ENCODE measurements around the gene LPIN3. TPM values are rescaled to one million over a fixed set of nuclear protein-coding genes. Genes with fewer than 3 reads are reported as not detected.

The LPIN3 gene
- total RNA-seq, 1 donor from 2014 or later, result 0.77 TPM

DNA sequence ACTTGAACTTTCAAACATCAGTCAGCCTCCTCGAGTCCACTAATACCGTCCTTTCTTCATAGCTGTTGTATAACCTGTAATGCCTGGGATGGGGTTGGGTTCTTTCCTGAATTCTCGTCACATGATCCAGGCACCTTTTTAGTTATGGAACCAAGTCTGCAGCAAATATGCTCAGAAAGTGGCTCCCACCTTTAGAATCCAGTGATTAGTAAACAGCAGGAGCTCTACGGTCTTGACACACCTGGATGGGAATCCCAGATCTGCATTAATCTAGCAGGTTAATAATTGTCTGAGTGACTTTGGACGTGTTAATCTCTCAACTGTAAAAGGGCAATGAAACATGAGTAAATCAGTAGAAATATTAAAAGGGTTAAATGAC is 22.4 kb upstream of the LPIN3 start:
- no peak for DNase-seq (ENCODE audit: low read depth in 2 of 2)

DNA sequence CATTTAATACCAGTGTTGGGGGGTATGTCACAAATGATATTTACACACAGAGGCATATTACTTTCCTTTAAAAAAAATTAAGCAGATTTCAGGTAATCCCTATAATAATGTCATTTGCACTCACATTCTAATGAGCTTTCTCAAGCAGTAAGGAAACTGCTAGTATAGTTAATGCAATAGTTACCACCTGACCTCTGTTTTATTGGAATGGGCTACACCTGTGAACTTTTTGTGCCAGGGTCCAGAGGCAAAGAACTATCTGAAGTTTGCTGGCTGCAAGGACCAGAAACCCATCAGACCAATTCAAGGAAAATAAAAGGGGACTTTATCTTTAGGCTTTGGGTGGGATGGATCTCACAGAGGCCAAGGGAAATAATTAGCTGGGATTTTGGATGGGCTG is 20.2 kb upstream of the LPIN3 start:
- no peak for DNase-seq (ENCODE audit: low read depth in 2 of 2)

DNA sequence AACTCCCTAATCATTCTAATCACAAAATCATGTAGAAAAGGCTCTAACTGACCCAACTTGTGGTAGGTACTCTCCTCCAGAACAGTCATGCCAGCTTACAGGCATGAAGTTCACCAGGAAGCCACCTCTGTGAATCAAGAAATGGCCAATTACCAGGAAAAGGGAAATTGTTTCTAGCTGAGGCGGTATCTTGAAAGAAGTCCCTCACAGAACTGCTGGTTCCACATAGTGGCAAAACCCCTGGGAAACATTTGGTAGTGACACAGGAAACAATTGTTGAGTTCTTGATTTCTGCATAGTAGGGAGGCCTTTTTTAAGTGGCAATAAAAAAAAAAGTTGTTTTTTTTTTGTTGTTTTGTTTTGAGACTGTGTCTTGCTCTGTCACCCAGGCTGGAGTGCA is 19.6 kb upstream of the LPIN3 start:
- DNase-seq (ENCODE audit: low read depth in 2 of 2), result no peak

DNA sequence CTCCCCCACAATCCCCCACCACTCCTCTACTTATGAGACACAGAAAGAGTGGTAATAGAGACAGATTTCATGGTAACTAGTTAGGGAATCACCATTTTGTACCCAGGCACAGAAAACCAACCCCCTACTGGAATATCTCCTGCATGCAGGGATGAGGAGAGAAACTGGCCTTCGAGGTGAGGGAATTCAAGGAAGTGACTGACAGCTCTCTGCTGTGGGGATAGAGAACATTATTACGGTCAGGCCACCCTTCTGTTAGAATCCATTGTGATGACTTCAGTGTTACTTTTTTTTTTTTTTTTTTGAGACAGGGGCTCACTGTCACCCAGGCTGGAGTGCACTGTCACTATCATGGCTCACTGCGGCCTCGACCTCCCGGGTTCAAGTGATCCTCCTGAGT is 13.4 kb upstream of the LPIN3 start:
- DNase-seq (ENCODE audit: low read depth in 2 of 2), result no peak

DNA sequence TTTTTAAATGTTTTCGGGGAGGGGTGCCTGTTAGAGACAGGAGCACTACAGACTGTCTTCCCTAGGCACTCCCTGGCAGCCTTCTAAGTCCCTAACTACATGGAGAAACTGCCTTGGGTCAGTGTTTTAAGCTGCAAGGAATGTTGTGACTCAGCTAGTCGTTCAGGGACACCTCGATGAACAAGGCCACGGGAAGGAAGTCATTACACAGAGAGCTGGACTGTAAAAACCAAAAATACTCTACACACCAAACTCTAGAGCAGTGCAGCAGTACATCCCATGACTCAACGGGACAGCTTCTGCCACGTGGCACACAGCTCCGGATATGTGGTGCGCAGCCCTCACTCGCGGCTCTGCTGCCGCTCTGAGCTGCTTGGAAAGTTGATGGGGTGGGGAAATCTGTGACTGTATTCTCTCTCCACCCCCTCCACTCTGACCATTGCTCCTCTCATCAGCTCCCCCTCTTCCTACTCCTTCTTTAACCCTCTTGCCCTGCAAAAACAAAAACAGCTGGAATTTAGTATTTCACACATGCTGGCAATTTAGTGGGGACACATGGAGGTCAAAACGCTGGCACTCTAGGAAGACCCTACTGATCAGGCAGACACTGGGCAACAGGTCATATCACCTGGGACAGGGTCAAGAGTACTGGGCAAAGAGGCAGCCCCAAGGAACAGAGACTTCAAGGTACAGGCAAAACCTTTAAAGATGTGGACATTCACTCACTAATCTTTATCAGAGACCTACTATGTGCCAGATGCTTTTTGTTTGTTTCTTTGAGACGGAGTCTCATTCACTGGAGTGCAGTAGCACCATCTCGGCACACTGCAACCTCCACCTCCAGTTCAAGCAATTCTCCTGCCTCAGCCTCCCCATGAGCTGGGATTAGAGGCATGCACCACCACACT is 10.9 kb upstream of the LPIN3 start:
- peak; percentile 92 to 97 for DNase-seq (ENCODE audit: low read depth in 2 of 2)

DNA sequence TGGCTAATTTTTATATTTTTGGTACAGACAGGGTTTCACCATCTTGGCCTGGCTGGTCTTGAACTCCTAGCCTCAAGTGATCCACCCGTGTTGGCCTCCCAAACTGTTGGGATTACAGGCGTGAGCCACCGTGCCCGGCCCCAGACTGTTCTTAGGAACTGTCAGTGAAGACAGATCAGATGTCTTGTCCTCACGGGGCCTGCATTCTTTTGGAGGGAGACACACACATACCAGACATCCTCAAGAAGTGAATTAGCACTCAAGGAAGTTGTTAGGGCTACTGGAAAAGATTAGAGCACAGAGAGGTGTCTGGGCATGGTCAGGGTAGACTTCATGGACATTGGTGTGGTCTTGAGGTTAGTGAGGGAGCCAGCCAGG is 10.3 kb upstream of the LPIN3 start:
- DNase-seq (ENCODE audit: low read depth in 2 of 2), result no peak

DNA sequence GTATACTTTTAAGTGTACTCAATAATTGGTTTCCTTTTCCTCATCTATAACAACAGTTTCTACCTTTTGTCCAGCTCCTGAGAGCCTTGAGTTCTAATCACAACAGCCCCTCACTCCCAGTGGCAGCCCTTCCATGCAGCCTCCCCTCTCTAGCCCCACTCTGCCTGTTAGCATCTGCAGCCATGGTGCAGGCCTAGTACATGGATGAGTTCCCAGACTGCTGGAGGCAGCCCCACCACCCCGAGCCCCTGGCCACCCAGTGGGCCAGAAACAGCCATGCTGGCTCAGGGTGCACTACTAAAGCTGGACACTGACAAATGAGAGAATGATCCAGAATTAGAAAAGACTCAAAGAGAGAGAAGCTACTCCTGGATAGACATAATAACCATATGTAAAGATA is 9.7 kb upstream of the LPIN3 start:
- no peak for DNase-seq (ENCODE audit: low read depth in 2 of 2)

DNA sequence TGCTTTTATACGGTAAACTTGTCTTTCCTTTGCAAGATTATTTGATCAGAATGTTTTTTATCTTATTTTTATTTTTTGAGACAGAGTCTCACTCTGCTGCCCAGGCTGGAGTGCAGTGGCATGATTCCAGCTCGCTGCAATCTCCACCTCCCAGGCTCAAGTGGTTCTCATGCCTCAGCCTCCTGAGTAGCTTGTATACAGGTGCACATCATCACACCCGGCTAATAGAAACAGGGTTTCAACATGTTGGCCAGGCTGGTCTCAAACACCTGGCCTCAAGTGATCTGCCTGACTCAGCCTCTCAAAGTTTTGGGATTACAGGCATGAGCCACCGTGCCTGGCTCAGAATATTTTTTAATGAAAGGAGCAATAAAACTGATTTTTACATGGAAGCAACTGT is 8.9 kb upstream of the LPIN3 start:
- no peak for DNase-seq (ENCODE audit: low read depth in 2 of 2)

DNA sequence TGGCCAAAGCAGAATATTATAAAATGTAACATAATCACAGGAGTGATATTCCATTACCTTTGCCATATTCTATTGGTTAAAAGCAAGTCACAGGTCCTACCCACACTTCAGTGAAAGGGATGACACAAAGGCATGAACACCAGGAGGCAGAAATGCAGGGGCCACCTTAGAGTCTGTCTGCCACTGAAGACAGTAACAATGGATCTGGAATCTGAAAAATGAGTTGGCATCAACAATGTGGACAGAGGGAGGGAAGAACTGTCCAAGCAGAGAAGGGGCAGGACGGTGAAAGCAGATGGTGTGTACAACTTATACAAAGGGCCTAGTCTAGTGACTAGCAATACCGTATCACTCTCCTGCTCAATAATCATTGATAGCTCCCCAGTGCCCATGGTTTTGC is 6.6 kb upstream of the LPIN3 start:
- no peak for DNase-seq (ENCODE audit: low read depth in 2 of 2)

DNA sequence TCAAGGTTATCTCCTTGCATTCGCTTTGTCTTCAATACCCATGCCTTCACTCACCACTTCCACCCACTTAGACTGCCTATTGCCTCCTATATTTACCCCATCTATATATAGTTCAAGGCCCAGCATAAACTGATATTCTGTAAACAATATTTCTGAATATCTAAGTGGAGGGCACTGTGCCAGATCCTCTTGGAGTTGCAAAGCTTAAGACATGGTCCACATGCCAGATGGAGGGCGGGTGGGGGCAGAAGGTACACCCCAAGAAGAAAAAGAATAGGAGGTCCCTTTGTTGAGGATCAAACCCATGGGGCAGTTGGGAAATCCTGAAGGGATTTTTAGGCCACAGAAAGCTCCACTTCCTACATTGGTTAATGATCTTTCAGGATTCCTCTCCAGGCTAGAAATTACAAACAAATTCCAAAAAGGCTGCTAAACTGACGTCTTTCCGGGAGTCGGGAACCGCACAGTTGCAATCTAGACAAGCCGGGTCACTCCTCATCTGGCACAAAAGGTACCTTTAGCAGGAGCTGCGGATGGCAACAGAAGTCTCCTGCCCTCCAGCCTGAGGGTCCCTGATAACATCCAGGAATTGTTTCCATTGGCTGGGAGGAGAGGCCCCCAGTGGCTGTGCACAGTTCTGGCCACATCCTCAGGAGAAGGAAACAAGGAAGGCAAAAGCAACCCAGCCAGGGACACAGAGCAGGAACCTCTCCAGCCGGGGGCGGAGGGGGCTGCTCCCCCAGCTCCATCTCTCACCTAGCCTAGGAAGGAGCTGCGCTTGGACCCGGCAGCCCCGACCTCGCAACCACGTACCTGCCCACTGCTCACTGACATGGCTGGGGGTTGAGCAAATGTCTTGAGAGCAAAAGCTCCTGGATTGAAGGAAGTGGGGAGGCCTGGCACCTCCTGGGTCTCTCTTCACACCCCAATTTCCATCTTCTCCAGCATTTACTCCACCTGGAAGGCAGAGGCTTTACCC is 5.9 kb upstream of the LPIN3 start:
- peak in 1 of 2 donors; percentile 30 for DNase-seq (ENCODE audit: low read depth in 2 of 2)

DNA sequence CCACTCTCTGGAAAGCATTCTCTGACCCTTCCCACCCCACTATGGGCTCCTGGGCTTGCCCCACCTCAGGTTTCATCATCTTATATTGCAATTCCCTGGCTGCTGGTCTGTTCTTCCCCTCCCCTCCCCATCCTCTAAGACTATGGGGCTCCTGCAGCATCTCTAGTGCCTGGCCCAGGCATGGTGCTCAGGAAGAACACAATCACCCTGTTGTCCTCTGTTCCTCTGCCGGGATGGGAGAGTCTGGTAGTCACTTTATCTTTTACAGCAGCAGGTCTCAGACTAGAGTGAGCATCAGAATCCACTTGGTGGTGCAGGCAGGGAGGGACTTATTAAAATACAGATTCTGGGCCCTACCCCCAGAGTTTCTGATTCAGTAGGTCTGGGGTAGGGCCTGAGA is 5.0 kb upstream of the LPIN3 start:
- no peak for DNase-seq (ENCODE audit: low read depth in 2 of 2)

DNA sequence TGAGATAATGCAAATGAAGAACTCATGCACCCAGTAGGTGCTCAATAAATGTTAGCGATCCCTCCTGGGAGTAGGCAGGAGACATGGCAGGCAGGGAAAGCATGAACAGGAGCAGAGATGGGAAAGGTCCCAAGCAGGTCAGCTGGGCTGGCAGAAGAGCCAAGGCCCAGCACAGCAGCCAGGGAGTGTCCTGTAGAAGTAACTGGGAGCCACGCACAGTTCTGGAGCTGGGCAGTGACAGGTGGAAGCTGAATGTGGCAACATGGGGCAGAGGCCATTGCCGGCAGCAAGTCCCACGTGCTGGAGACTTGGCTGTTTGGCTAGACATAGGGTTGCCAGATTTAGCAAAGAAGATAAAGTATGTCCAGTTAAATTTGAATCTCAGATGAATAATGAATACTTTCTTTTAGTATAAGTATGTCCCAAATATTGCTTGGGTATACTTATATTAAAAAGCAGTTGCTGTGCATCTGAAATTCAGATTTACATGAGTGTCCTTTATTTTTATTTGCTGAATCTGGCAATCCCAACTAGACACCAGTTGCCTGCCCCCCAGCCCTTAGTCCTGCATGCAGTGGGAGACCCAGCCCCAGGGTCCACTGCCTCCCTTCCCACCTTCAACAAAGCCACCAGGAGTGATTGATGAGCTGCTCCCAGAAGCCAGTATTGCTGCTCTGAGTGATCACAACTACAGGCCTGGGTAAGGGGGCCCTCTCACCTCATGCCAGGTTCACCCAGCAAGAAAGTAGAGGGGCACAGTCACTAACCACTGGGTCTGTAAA is 3.7 kb upstream of the LPIN3 start:
- no peak for DNase-seq (ENCODE audit: low read depth in 2 of 2)

DNA sequence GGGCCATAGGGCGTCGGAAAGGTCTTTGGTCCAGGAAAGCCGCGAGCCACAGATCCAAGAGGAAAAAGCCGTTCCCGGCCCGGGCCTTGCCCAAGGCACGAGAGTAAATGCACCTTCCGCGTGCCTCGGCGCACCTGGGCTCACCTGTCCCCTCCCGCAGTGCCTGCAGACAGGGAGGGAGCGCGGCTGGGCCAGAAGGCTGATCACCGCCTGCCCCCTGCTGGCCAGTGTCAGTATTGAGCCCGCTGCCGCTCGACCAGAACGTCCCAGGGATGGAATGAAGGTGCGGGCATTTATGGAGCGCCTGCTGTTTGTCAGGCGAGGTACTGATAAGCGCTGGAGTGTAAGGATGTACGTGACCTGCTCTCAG is 679 bp upstream of the LPIN3 start:
- peak; percentile 23 to 70 for DNase-seq (ENCODE audit: low read depth in 2 of 2)

DNA sequence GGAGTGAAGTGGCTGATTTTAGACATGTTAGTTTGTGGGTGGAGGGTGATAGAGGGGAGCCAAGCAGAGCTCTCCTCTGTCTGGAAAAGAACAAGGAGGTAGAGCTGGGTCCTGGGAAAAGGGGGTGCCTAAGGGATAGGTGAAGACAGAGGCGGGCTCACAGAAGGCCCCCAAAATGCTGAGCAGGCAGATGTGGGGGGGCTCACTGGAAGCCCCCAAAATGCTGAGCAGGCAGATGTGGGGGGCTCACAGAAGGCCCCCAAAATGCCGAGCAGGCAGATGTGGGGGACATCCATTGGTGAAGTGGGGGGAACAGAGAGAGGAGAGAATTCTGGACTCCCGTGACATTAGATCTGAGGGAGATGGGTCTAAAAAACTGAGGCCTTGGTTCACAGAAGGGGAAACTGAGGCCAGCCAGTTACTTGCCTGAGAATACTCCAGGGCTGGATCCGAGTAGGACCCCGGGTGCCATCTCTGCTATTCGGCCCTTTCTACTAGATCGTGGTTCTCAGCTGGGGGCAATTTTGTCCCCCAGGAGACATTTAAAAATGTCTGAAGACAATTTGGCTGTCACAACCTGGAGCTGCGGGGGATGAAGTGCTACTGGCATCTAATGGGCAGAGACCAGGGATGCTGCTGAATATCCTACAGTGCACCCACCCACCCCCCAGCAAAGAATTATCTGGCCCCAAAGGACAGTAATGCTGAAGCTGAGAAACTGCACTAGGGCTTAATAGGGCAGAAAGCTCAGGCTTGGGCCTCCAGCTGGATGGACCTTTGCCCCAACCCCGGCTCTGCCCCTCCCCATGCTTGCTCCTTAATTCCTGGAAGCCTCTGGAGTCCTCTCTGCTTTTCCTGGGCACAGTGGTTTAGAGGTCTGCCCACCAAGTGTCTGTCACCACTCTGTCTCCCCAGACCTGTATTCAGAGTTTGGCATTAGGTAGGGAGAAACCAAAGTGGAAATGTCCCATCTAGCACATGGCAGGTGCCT is 2.1 kb downstream of the LPIN3 start:
- no peak for DNase-seq (ENCODE audit: low read depth in 2 of 2)

DNA sequence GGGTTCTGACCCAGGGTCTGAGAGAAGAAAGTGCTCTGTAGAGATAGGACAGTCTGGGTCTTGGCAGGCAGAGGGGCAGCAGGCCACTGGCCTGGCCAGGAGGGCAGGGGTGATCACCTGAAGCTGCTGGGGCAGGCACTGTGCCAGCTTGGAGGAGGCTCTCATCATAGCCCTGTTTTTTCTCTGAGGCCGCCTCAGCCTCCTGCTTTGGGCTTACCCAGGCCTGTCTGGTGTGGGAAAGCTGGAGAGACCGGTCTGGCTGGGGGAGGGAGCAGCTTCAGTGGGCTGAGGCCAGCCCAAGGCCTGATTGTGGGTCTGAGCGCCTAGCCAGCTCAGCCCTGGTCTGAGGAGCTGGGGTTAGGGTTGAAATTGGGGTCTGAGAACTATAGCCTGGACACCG is 3.9 kb downstream of the LPIN3 start:
- DNase-seq (ENCODE audit: low read depth in 2 of 2), result no peak

DNA sequence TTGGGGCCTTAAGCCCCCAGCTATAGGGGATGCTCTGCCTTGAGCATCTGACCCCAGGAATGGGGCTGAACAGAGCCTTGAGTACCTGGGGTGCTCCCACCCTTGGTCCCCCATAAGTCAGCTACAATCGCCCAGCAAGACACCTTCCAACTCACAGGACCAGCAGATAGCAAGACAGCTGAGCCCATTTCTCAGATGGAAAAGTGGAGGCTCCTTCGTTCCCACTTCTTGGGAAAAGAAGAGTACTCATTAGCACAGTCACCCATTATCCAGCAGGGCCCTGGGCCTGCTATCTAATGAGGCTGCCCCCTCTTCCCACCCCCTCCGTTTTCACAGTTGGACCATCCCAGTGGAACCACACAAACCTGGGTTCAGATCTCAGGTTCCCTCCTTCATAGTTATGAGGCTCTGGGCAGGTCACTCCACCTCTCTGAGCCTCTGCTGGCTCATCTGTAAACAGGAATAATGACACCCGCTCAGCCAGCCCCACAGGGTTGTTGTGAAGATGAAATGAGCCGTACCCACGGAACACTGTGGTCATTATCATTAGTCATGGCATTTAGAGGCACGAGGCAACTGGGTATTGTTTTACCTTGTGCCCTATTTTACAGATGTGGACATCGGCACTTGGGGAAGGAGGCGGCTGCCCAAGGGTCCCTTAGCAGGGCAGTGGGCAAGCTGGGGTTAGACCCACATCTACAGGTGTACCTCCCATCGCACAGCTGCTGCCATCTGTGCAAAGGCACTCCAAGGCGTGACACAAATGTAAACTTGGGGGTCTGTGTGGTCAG is 4.5 kb downstream of the LPIN3 start:
- no peak for DNase-seq (ENCODE audit: low read depth in 2 of 2)

DNA sequence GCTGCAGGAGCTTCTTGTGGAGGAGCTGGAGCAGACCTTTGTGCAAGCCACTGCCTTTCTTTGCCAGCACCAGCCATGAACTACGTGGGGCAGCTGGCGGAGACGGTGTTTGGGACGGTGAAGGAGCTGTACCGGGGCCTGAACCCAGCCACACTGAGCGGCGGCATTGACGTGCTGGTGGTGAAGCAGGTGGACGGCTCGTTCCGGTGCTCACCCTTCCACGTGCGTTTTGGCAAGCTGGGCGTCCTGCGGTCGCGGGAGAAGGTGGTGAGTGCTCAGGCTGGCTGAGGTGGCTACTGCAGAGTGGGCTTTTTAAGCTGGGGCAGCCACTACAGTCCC is 5.1 kb downstream of the LPIN3 start:
- no peak for DNase-seq (ENCODE audit: low read depth in 2 of 2)

DNA sequence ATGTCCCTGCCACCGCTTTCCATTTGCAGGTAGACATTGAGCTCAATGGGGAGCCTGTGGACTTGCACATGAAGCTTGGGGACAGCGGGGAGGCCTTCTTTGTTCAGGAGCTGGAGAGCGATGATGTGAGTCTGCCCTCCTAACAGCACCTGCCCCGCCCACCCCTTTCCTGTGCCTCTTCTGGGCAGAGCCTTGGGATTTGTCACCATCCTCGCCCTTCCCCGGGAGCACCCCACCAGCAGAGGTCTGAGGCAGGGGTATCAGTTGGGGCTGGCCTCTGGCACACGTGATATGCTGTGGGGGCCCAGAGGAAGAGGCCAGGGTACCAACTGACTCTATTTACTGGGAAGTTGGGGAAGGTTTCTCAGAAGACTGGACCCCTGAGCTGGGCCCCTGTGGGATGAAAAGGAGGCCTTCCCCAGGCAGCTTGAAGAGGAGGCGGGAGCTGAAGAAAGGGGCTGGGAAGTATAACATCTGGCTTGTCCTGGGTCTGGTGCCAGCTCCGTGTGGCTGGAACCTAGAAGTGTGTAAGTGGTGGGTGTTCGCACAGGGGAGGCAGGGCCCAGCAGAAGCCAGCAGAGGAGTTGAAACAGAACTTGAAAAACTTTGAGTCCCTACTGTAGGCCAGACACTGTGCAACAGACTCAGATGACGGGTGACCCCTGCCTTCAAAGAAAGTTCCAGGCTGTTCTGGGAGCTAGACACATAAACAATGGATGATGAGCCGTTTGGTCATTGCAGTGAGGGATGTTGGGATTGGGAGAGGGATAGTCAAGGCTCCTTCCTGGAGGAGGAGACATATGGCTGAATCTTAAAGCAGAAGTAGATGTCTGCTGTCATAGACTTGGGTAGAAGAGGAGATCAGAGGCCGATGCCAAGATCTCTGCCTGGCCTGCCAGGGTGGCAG is 7.2 kb downstream of the LPIN3 start:
- DNase-seq (ENCODE audit: low read depth in 2 of 2), result no peak

Data from dermis microvascular lymphatic vessel endothelial cell (primary cell).